ENCODE measurements around the gene XPO6. TPM values are rescaled to one million over a fixed set of nuclear protein-coding genes. Genes with fewer than 3 reads are reported as not detected.

XPO6 gene
- total and polyA plus RNA-seq, 4 donors, result 27.5 to 50.0 (median 36.0) TPM

- Histone ChIP-seq H3K36me3 (ENCODE audit: control insufficient read depth in 4 of 4, insufficient read depth in 3 of 4, low read depth in 1 of 4, low read length in 3 of 4) (no peaks in the 10 kb centered on the region), H3K27me3 (ENCODE audit: control insufficient read depth in 4 of 4, insufficient read depth in 4 of 4, low read length in 3 of 4) (no peaks in the 10 kb centered on the region), H3K4me1 (ENCODE audit: control insufficient read depth in 4 of 4, insufficient read depth in 4 of 4, low read length in 3 of 4) (peaks cover 0 to 14% (median 13%) of the 10 kb centered on the region in 4 donors), H3K4me3 (ENCODE audit: low read depth in 1 of 3, low read length in 3 of 3) (no peak overlapping the region), H3K27ac (ENCODE audit: low read depth in 1 of 2, low read length in 2 of 2) (no peak overlapping the region), H3K9ac (ENCODE audit: low read depth in 1 of 2, low read length in 2 of 2) (no peak overlapping the region), H3K9me3 (ENCODE audit: control insufficient read depth in 4 of 4, low read length in 3 of 4) (no peaks in the 10 kb centered on the region)
- no peak for TF ChIP-seq RAD21 (IDR thresholded peaks at IDR 0.05)
- no peak for TF ChIP-seq TAF1 (conservative IDR thresholded peaks at IDR 0.05)
- no peak for TF ChIP-seq CTCF (IDR thresholded peaks at IDR 0.05; ENCODE audit: low read depth, low read length, missing input control)
- TF ChIP-seq REST (IDR thresholded peaks at IDR 0.05), result no peak
- no peak for TF ChIP-seq HNF4A (conservative IDR thresholded peaks at IDR 0.05)
- TF ChIP-seq, protein P1, sequence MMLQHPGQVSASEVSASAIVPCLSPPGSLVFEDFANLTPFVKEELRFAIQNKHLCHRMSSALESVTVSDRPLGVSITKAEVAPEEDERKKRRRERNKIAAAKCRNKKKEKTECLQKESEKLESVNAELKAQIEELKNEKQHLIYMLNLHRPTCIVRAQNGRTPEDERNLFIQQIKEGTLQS (IDR thresholded peaks at IDR 0.05), result no peak
- no peak for TF ChIP-seq YY1 (IDR thresholded peaks at IDR 0.05)
- TF ChIP-seq RXRA (IDR thresholded peaks at IDR 0.05), result no peak
- TF ChIP-seq SP1 (IDR thresholded peaks at IDR 0.05), result no peak
- no peak for TF ChIP-seq EGR1 (IDR thresholded peaks at IDR 0.05; ENCODE audit: low read depth in 2 of 2)
- no peak for TF ChIP-seq JUND (IDR thresholded peaks at IDR 0.05)
- TF ChIP-seq GABPA (IDR thresholded peaks at IDR 0.05 in 1 of 2, conservative IDR thresholded peaks at IDR 0.05 in 1 of 2), result no peak
- no peak for TF ChIP-seq FOXA2 (IDR thresholded peaks at IDR 0.05)
- TF ChIP-seq FOXA1 (IDR thresholded peaks at IDR 0.05), result no peak
- no peak for TF ChIP-seq HNF4G (IDR thresholded peaks at IDR 0.05)
- TF ChIP-seq NR2F2 (IDR thresholded peaks at IDR 0.05), result no peak
- WGBS, result 93% methylated on average over 7 of the region's 7 CpGs
- no peak for DNase-seq (ENCODE audit: low spot score)
These were observed 121.8 kb downstream of the XPO6 start for GRCh38 chr16:28089992-28090365.

DNA sequence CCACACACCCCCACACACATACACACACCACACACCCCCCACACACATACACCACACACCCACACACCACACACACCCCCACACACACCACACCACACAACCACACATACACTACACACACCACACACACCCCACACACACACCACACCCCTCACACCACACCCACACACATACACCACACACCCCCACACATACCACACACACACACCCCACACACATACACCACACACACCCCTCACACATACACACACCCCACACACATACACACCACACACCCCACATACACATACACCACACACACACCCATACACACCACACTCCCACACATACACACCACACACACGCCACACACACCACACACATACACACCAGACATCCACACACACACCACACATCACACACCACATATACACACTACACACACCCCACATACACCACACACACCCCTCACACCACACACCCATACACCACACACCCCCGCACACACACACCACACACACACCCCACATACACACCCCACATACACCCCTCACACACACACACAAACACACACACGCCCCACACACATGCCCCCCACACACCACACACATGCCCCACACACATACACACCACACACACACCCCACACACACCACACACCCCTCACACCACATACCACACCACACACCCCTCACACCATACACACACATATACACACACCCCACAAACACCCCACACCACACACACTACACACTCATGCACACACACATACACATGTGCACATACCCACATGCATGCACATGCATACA, 122.4 kb downstream of the XPO6 start:
- H3K27me3 ChIP-seq (ENCODE audit: control insufficient read depth in 4 of 4, insufficient read depth in 4 of 4, low read length in 3 of 4), result no peaks in the 10 kb centered on the region
- no peak for DNase-seq (ENCODE audit: low spot score)
- no peak overlapping the region for H3K4me3 ChIP-seq (ENCODE audit: low read depth in 1 of 3, low read length in 3 of 3)
- WGBS, result 95% methylated on average over 3 of the region's 3 CpGs
- H3K27ac ChIP-seq (ENCODE audit: low read depth in 1 of 2, low read length in 2 of 2), result no peak overlapping the region
- H3K36me3 ChIP-seq (ENCODE audit: control insufficient read depth in 4 of 4, insufficient read depth in 3 of 4, low read depth in 1 of 4, low read length in 3 of 4), result no peaks in the 10 kb centered on the region
- H3K9ac ChIP-seq (ENCODE audit: low read depth in 1 of 2, low read length in 2 of 2), result no peak overlapping the region
- peaks cover 0 to 14% (median 13%) of the 10 kb centered on the region in 4 donors for H3K4me1 ChIP-seq (ENCODE audit: control insufficient read depth in 4 of 4, insufficient read depth in 4 of 4, low read length in 3 of 4)
- TF ChIP-seq FOXA2 (IDR thresholded peaks at IDR 0.05), result no peak
- H3K9me3 ChIP-seq (ENCODE audit: control insufficient read depth in 4 of 4, low read length in 3 of 4), result no peaks in the 10 kb centered on the region
